Measurements from ENCODE around the gene LRRC8E. TPM values are rescaled to one million over a fixed set of nuclear protein-coding genes. Genes with fewer than 3 reads are reported as not detected.

LRRC8E gene
- total and polyA plus RNA-seq, 2 of the 8 experiments (the other 6 are each of a cell fraction or from before 2014, with no cell fraction given) = 2.7 to 2.9 TPM

DNA sequence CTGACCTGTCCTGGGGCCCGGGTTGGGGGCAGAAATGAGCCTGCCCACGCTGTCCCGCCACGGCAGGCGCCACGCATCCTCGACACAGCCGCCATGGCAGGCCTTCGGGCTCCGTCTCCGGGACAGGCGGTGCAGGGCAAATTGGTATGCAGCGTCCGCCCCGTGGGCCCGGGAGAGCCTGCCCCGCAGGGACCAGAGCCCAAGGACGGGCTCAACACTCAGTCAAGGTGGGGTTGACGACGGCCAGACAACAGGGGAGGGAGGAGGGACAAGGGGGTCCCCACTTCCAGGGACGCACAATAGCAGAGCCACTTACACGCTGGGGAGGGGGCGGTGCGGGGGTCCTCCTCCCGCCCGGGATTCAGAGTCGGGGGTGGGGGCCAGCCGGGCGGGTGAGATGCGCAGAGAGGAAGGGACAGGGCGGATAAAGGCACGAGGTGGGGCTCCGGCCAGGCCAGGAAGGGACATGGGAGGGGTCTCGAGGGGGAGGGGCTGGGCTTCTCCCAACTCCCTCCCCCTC, 36.4 kb downstream of the LRRC8E start:
- Histone ChIP-seq H3K14ac (ENCODE audit: insufficient read length) (no peak overlapping the region), H2BK15ac (ENCODE audit: low read length) (no peak overlapping the region), H3K27me3 (replicated peaks in 1 of 4; ENCODE audit: control insufficient read depth in 3 of 4, extremely low read depth in 1 of 4, insufficient read depth in 3 of 4, low read length in 3 of 4) (no peaks in the 10 kb centered on the region), H4K8ac (ENCODE audit: extremely low read depth, insufficient read depth, low read length) (peak overlapping the region; percentile 83), H3K27ac (ENCODE audit: low read depth, low read length) (no peak overlapping the region), H3K56ac (replicated peaks; ENCODE audit: insufficient read length, low read depth, low read length) (no peak overlapping the region), H2BK12ac (ENCODE audit: low read depth, low read length) (no peak overlapping the region), H2BK120ac (replicated peaks; ENCODE audit: low read depth, low read length) (no peak overlapping the region), H2AFZ (ENCODE audit: low read length) (no peak overlapping the region), H3K23me2 (ENCODE audit: low read depth, low read length) (peaks cover 13% of the 10 kb centered on the region), H2AK5ac (ENCODE audit: low read depth, low read length) (no peak overlapping the region), H2BK5ac (ENCODE audit: low read depth, low read length) (no peak overlapping the region), H3K4me2 (ENCODE audit: insufficient read depth in 1 of 2, low read depth in 2 of 2, low read length in 2 of 2) (peak overlapping the region; percentile 4 to 78; a peak in 3 of 4 replicates), H3K4me3 (ENCODE audit: extremely low read depth in 1 of 4, insufficient read depth in 2 of 4, low read depth in 3 of 4, low read length in 4 of 4) (peak overlapping the region in 2 of 4 experiments; percentile 3 to 66; a peak in 3 of 8 replicates), H3K18ac (ENCODE audit: extremely low read depth, low read length) (peak overlapping the region; percentile 71; the same call in 1 of the 2 replicates), H4K5ac (ENCODE audit: insufficient read length, low read depth, low read length) (peak overlapping the region; percentile 65), H3K9ac (replicated peaks in 1 of 4; ENCODE audit: extremely low read depth in 1 of 4, low read depth in 3 of 4, low read length in 3 of 4) (no peak overlapping the region), H3K79me1 (ENCODE audit: low read depth, low read length) (no peaks in the 10 kb centered on the region), H3K36me3 (ENCODE audit: control insufficient read depth in 2 of 4, insufficient read depth in 4 of 4, low read length in 3 of 4) (peaks cover 0 to 3% (median 0%) of the 10 kb centered on the region in 4 experiments; a peak in 2 of 8 replicates), H3K23ac (ENCODE audit: insufficient read length) (no peak overlapping the region), H2BK20ac (ENCODE audit: low read length) (no peak overlapping the region), H3K4me1 (replicated peaks in 1 of 4; ENCODE audit: control insufficient read depth in 3 of 4, insufficient read depth in 4 of 4, low read length in 3 of 4) (peaks cover 0 to 16% (median 6%) of the 10 kb centered on the region in 4 experiments; a peak in 5 of 7 replicates), H3K79me2 (ENCODE audit: control insufficient read depth in 1 of 2, insufficient read depth in 2 of 2, low read length in 2 of 2) (no peaks in the 10 kb centered on the region), H4K20me1 (replicated peaks in 1 of 2; ENCODE audit: control insufficient read depth in 1 of 2, insufficient read depth in 2 of 2, low read length in 2 of 2) (peaks cover 13 to 24% of the 10 kb centered on the region in 2 experiments), H4K91ac (replicated peaks; ENCODE audit: insufficient read length, low read length) (no peak overlapping the region), H3K4ac (replicated peaks; ENCODE audit: insufficient read length, low read depth, low read length) (no peak overlapping the region), H3K9me3 (ENCODE audit: insufficient read depth in 2 of 2, low read depth in 1 of 2, low read length in 1 of 2) (no peaks in the 10 kb centered on the region)
- FAIRE-seq (no peak), DNase-seq (ENCODE audit: low read depth in 1 of 2, low spot score in 2 of 2) (peak in 1 of 2 experiments; percentile 62)
- WGBS, 2 experiments (ENCODE audit: extremely low coverage in 1 of 2, insufficient coverage in 1 of 2, insufficient read length in 1 of 2, insufficient replicate concordance in 2 of 2, low coverage in 1 of 2, low lambda C conversion rate in 2 of 2, missing lambda C conversion rate in 1 of 2) = 73% methylated on average over 22 of the region's 34 CpGs; no CpG with 5 or more reads in 1 of the 2 experiments
- POLR2A ChIA-PET (ENCODE audit: partially characterized antibody) = interaction anchor here (0.7 to 10.6 kb wide), 5 partner anchors 16 to 382 kb away, joined by 3 to 106 read pairs (median 4); partner anchors contain the start of gene TIMM44
- TF ChIP-seq HDAC2 (IDR thresholded peaks at IDR 0.05; ENCODE audit: borderline replicate concordance in 1 of 2, low read depth in 2 of 2, low read length in 2 of 2) = 0 out of 4 replicates have a peak, but pooled peaks of 1 of the 2 experiments have one; percentile 12
- no peak for TF ChIP-seq MAX (IDR thresholded peaks at IDR 0.05)
- CTCF ChIA-PET (ENCODE audit: partially characterized antibody) = interaction anchor here (0.5 to 5.7 kb wide), 5 partner anchors 14 to 72 kb away, joined by 3 to 31 read pairs (median 3); no protein-coding TSS in a partner anchor

Data from H1 (cell line).